ENCODE results near the gene MTERF4. TPM values are rescaled to one million over a fixed set of nuclear protein-coding genes. Genes with fewer than 3 reads are reported as not detected.

The MTERF4 gene
- total RNA-seq, 5 donors from 2014 or later (not counting 1 experiment from before 2014, with no cell fraction given): 78.7 to 171 (median 109) TPM

GRCh38 chr2:241103176-241103595, 1.1 kb upstream of the MTERF4 start:
- peaks cover 27 to 75% of the 10 kb centered on the region in 2 experiments for H3K4me1 ChIP-seq (ENCODE audit: control insufficient read depth in 1 of 2, extremely low read depth in 1 of 2, insufficient read depth in 2 of 2, low read length in 2 of 2)
- no peak for ATAC-seq (replicated peaks in 1 of 4)
- no peaks in the 10 kb centered on the region for H3K27me3 Mint-ChIP-seq

GRCh38 chr2:241099246-241099645, 2.8 kb downstream of the MTERF4 start:
- DNase-seq: no peak
- H3K4me1 Mint-ChIP-seq: peaks cover 80 to 90% (median 86%) of the 10 kb centered on the region in 3 donors
- Histone ChIP-seq H3K4me1 (ENCODE audit: control insufficient read depth in 1 of 2, extremely low read depth in 1 of 2, insufficient read depth in 2 of 2, low read length in 2 of 2) (peaks cover 48 to 65% of the 10 kb centered on the region in 2 experiments), H3K27ac (ENCODE audit: low read length) (no peak overlapping the region), H3K4me3 (ENCODE audit: control insufficient read depth in 1 of 2, extremely low read depth in 1 of 2, low read length in 1 of 2) (no peak overlapping the region), H3K27me3 (replicated peaks in 1 of 2; ENCODE audit: control insufficient read depth in 2 of 2, extremely low read depth in 1 of 2, insufficient read depth in 2 of 2, low read length in 1 of 2) (no peaks in the 10 kb centered on the region), H3K9me3 (no peaks in the 10 kb centered on the region), H3K36me3 (ENCODE audit: control insufficient read depth in 2 of 2, extremely low read depth in 1 of 2, insufficient read depth in 1 of 2, low read length in 1 of 2) (peaks cover 0 to 55% of the 10 kb centered on the region in 2 donors)
- no peak for ATAC-seq (replicated peaks in 1 of 4)
- peak overlapping the region; percentile 3 to 98 (median 46) for H3K4me3 Mint-ChIP-seq
- no peaks in the 10 kb centered on the region for H3K27me3 Mint-ChIP-seq
- H3K27ac Mint-ChIP-seq: peak overlapping the region; percentile 84 to 91
- 100% methylated on average over 3 of the region's 5 CpGs for WGBS (ENCODE audit: insufficient coverage)
- ChIA-PET POLR2A (no interaction called here), CTCF (no interaction called here)
- no peaks in the 10 kb centered on the region for H3K9me3 Mint-ChIP-seq
- peaks cover 47% of the 10 kb centered on the region for H3K36me3 Mint-ChIP-seq

More at GRCh38 chr2:241103176-241103595, 1.1 kb upstream of the MTERF4 start:
- H3K27ac ChIP-seq (ENCODE audit: low read length): peak overlapping the region; percentile 96
- H3K9me3 ChIP-seq: no peaks in the 10 kb centered on the region
- Mint-ChIP-seq H3K4me1 (peaks cover 72 to 77% (median 74%) of the 10 kb centered on the region in 3 donors), H3K36me3 (peaks cover 22% of the 10 kb centered on the region), H3K27ac (peak overlapping the region; percentile 97 to 99), H3K4me3 (peak overlapping the region; percentile 94 to 98 (median 98)), H3K9me3 (no peaks in the 10 kb centered on the region)
- no peak for DNase-seq
- ChIA-PET CTCF (interaction anchor here in 1 of 2 donors (0.7 kb wide), 2 partner anchors 23 to 212 kb away, joined by 3 to 4 read pairs; no protein-coding TSS in a partner anchor), POLR2A (interaction anchor here in 1 of 2 donors (0.7 kb wide), 1 partner anchor 551 kb away, joined by 7 read pairs; no protein-coding TSS in a partner anchor)
- WGBS (ENCODE audit: insufficient coverage): 52% methylated on average over 3 of the region's 5 CpGs
- peaks cover 0 to 48% of the 10 kb centered on the region in 2 donors for H3K36me3 ChIP-seq (ENCODE audit: control insufficient read depth in 2 of 2, extremely low read depth in 1 of 2, insufficient read depth in 1 of 2, low read length in 1 of 2)
- peak overlapping the region in 1 of 2 donors; percentile 93 for H3K4me3 ChIP-seq (ENCODE audit: control insufficient read depth in 1 of 2, extremely low read depth in 1 of 2, low read length in 1 of 2)
- H3K27me3 ChIP-seq (replicated peaks in 1 of 2; ENCODE audit: control insufficient read depth in 2 of 2, extremely low read depth in 1 of 2, insufficient read depth in 2 of 2, low read length in 1 of 2): no peaks in the 10 kb centered on the region

DNA sequence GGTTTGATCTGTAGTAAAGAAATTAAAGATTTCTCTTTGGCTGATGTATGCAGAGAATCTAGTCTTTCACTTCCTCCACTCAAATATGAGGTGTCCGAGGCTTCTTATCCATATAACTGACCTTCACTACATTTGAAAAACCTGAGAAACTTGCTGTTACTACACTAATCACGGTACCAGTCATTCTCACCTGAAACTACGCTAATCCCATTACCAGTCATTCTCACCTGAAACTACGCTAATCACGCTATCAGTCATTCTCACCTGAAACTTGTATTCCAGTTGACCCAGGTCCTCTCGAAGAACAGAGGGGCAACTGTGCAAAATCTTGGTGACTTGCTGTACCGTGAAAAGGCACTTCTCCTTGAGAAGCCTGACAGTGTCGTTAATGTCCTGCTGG, 5.1 kb downstream of the MTERF4 start:
- H3K27ac ChIP-seq (ENCODE audit: low read length): peak overlapping the region; percentile 15
- no peak overlapping the region for H3K4me3 ChIP-seq (ENCODE audit: control insufficient read depth in 1 of 2, extremely low read depth in 1 of 2, low read length in 1 of 2)
- POLR2A ChIA-PET: no interaction called here
- DNase-seq: no peak
- Mint-ChIP-seq H3K9me3 (no peaks in the 10 kb centered on the region), H3K36me3 (peaks cover 50% of the 10 kb centered on the region), H3K4me3 (peak overlapping the region; percentile 1 to 81 (median 60)), H3K4me1 (peaks cover 81 to 82% (median 82%) of the 10 kb centered on the region in 3 donors), H3K27me3 (no peaks in the 10 kb centered on the region), H3K27ac (peak overlapping the region; percentile 84 to 91)
- CTCF ChIA-PET: no interaction called here
- H3K4me1 ChIP-seq (ENCODE audit: control insufficient read depth in 1 of 2, extremely low read depth in 1 of 2, insufficient read depth in 2 of 2, low read length in 2 of 2): peaks cover 40 to 57% of the 10 kb centered on the region in 2 experiments
- H3K36me3 ChIP-seq (ENCODE audit: control insufficient read depth in 2 of 2, extremely low read depth in 1 of 2, insufficient read depth in 1 of 2, low read length in 1 of 2): peaks cover 2 to 77% of the 10 kb centered on the region in 2 donors
- 61% methylated on average over 8 of the region's 8 CpGs for WGBS (ENCODE audit: insufficient coverage)
- no peaks in the 10 kb centered on the region for H3K9me3 ChIP-seq
- ATAC-seq (replicated peaks in 1 of 4): no peak
- no peaks in the 10 kb centered on the region for H3K27me3 ChIP-seq (replicated peaks in 1 of 2; ENCODE audit: control insufficient read depth in 2 of 2, extremely low read depth in 1 of 2, insufficient read depth in 2 of 2, low read length in 1 of 2)

DNA sequence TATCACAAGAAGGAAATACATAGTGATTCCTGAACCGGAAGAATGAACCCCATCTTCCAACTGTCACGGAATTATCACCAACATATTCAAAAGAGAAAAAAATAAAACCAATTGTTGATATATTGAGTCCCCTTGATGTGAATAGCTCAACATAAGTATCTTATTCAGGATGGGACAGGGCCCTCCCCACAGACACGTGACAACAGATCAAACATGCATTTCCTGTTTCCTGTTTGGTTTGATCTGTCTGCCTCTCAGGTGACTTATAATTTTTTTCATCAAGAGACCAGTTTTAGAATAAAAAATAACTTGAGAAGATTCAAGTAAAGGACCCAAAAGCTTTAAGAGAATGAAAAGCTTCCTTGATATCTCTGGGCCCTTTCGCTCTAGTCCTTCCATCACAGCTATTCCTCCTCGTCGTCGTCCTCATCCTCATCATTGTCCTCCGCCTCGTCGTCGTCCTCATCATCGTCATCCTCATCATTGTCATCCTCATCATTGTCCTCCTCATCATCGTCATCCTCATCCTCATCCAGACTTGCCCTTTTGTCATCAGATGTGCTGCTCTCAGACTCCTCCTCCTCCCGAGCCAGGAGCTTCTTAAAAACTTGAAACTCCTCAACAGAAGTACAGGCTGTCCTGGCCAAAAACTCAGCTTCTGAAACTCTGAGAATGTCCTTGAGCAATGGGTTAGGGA, 6.3 kb downstream of the MTERF4 start:
- 79% methylated on average over 10 of the region's 14 CpGs for WGBS (ENCODE audit: insufficient coverage)

DNA sequence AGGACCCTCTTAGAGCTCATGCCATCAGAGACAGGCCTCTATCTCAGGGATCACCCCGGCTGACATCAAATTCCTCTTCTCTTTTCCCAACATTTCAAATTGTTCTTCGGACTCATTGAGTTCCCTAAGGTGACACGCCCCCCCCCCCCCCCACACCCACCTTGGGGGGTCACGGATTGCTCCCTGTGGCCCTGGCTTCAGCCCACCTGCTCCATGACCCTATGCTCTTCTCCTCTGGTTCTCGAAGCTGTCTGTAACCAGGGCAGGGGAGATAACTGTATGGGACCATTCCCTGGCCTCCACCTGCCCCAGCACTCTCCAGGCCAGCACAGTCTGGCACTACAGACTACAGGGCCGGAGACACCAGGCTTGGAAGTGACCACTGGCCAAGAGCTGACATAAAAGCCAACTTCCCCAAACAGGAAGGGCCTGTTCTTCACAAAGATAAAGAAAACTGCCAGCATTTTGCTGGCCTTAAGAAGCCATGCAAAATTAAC, 7.1 kb downstream of the MTERF4 start:
- peaks cover 2 to 91% of the 10 kb centered on the region in 2 donors for H3K36me3 ChIP-seq (ENCODE audit: control insufficient read depth in 2 of 2, extremely low read depth in 1 of 2, insufficient read depth in 1 of 2, low read length in 1 of 2)
- peaks cover 57% of the 10 kb centered on the region for H3K36me3 Mint-ChIP-seq
- no peaks in the 10 kb centered on the region for H3K9me3 ChIP-seq
- no peak overlapping the region for H3K4me3 ChIP-seq (ENCODE audit: control insufficient read depth in 1 of 2, extremely low read depth in 1 of 2, low read length in 1 of 2)
- ATAC-seq (replicated peaks in 1 of 4) (no peak), DNase-seq (no peak)
- H3K9me3 Mint-ChIP-seq: no peaks in the 10 kb centered on the region
- 97% methylated on average over 5 of the region's 6 CpGs for WGBS (ENCODE audit: insufficient coverage)
- peaks cover 33 to 47% of the 10 kb centered on the region in 2 experiments for H3K4me1 ChIP-seq (ENCODE audit: control insufficient read depth in 1 of 2, extremely low read depth in 1 of 2, insufficient read depth in 2 of 2, low read length in 2 of 2)
- peak overlapping the region; percentile 84 to 91 for H3K27ac Mint-ChIP-seq
- H3K27me3 Mint-ChIP-seq: no peaks in the 10 kb centered on the region
- peak overlapping the region; percentile 21 for H3K27ac ChIP-seq (ENCODE audit: low read length)
- peaks cover 69 to 84% (median 76%) of the 10 kb centered on the region in 3 donors for H3K4me1 Mint-ChIP-seq
- H3K4me3 Mint-ChIP-seq: peak overlapping the region in 2 of 3 donors; percentile 68 to 81
- no peaks in the 10 kb centered on the region for H3K27me3 ChIP-seq (replicated peaks in 1 of 2; ENCODE audit: control insufficient read depth in 2 of 2, extremely low read depth in 1 of 2, insufficient read depth in 2 of 2, low read length in 1 of 2)
- ChIA-PET CTCF (interaction anchor here in 1 of 2 donors (0.9 to 1.5 kb wide), 5 partner anchors 17 to 55 kb away, joined by 3 to 5 read pairs (median 4); partner anchors contain the start of genes PASK and PPP1R7), POLR2A (interaction anchor here (0.5 to 1.0 kb wide), 5 partner anchors 10 to 183 kb away, joined by 3 to 7 read pairs (median 3); partner anchors contain the start of gene PASK (in 2 of the 2))

More for the DNA sequence above, 6.3 kb downstream of the MTERF4 start:
- no peaks in the 10 kb centered on the region for H3K9me3 Mint-ChIP-seq
- Histone ChIP-seq H3K27me3 (replicated peaks in 1 of 2; ENCODE audit: control insufficient read depth in 2 of 2, extremely low read depth in 1 of 2, insufficient read depth in 2 of 2, low read length in 1 of 2) (no peaks in the 10 kb centered on the region), H3K27ac (ENCODE audit: low read length) (peak overlapping the region; percentile 48), H3K9me3 (no peaks in the 10 kb centered on the region), H3K4me3 (ENCODE audit: control insufficient read depth in 1 of 2, extremely low read depth in 1 of 2, low read length in 1 of 2) (no peak overlapping the region), H3K36me3 (ENCODE audit: control insufficient read depth in 2 of 2, extremely low read depth in 1 of 2, insufficient read depth in 1 of 2, low read length in 1 of 2) (peaks cover 2 to 88% of the 10 kb centered on the region in 2 donors), H3K4me1 (ENCODE audit: control insufficient read depth in 1 of 2, extremely low read depth in 1 of 2, insufficient read depth in 2 of 2, low read length in 2 of 2) (peaks cover 36 to 54% of the 10 kb centered on the region in 2 experiments)
- H3K4me1 Mint-ChIP-seq: peaks cover 75 to 89% (median 82%) of the 10 kb centered on the region in 3 donors
- peak overlapping the region; percentile 84 to 91 for H3K27ac Mint-ChIP-seq
- H3K36me3 Mint-ChIP-seq: peaks cover 57% of the 10 kb centered on the region
- no peaks in the 10 kb centered on the region for H3K27me3 Mint-ChIP-seq
- DNase-seq (peak in 32 of 35 experiments; percentile 31 to 82 (median 56)), ATAC-seq (replicated peaks in 1 of 4) (peak; percentile 84 to 98 (median 94))
- POLR2A ChIA-PET: interaction anchor here (0.5 to 1.0 kb wide), 8 partner anchors 9 to 527 kb away, joined by 3 to 7 read pairs (median 3); partner anchors contain the start of gene PASK (in 2 of the 2)
- CTCF ChIA-PET: interaction anchor here in 1 of 2 donors (0.9 to 1.5 kb wide), 6 partner anchors 15 to 55 kb away, joined by 3 to 5 read pairs (median 4); partner anchors contain the start of genes PASK and PPP1R7
- peak overlapping the region; percentile 28 to 81 (median 68) for H3K4me3 Mint-ChIP-seq

GRCh38 chr2:241094172-241094571, 7.9 kb downstream of the MTERF4 start:
- H3K4me3 Mint-ChIP-seq: no peak overlapping the region
- 100% methylated on average over 1 of the region's 7 CpGs for WGBS (ENCODE audit: insufficient coverage)
- CTCF ChIA-PET: interaction anchor here in 1 of 2 donors (0.5 kb wide), 1 partner anchor 304 kb away, joined by 4 read pairs; no protein-coding TSS in a partner anchor
- Histone ChIP-seq H3K27me3 (replicated peaks in 1 of 2; ENCODE audit: control insufficient read depth in 2 of 2, extremely low read depth in 1 of 2, insufficient read depth in 2 of 2, low read length in 1 of 2) (no peaks in the 10 kb centered on the region), H3K4me3 (ENCODE audit: control insufficient read depth in 1 of 2, extremely low read depth in 1 of 2, low read length in 1 of 2) (no peak overlapping the region), H3K4me1 (ENCODE audit: control insufficient read depth in 1 of 2, extremely low read depth in 1 of 2, insufficient read depth in 2 of 2, low read length in 2 of 2) (peaks cover 37 to 41% of the 10 kb centered on the region in 2 experiments), H3K36me3 (ENCODE audit: control insufficient read depth in 2 of 2, extremely low read depth in 1 of 2, insufficient read depth in 1 of 2, low read length in 1 of 2) (peaks cover 5 to 92% of the 10 kb centered on the region in 2 donors), H3K9me3 (no peaks in the 10 kb centered on the region), H3K27ac (ENCODE audit: low read length) (no peak overlapping the region)
- peak in 1 of 35 experiments; percentile 13 for DNase-seq
- H3K27me3 Mint-ChIP-seq: no peaks in the 10 kb centered on the region
- POLR2A ChIA-PET: interaction anchor here in 1 of 2 donors (0.7 kb wide), 1 partner anchor 49 kb away, joined by 3 read pairs; no protein-coding TSS in a partner anchor
- peak overlapping the region; percentile 36 to 84 for H3K27ac Mint-ChIP-seq
- peaks cover 54% of the 10 kb centered on the region for H3K36me3 Mint-ChIP-seq
- H3K9me3 Mint-ChIP-seq: no peaks in the 10 kb centered on the region
- ATAC-seq (replicated peaks in 1 of 4): no peak
- peaks cover 65 to 81% (median 71%) of the 10 kb centered on the region in 3 donors for H3K4me1 Mint-ChIP-seq
